T-cell (primary cell): Measurements from ENCODE around the gene PAQR7. TPM values are rescaled to one million over a fixed set of nuclear protein-coding genes. Genes with fewer than 3 reads are reported as not detected.
"Not testable (repeated sequence)": the region's sequence is repeated elsewhere in the genome, so short reads cannot be mapped to it uniquely, and the experiment has no call there.

Source experiments
- ATAC-seq, 4 experiments: fragments of 200-7000 bp in 3 of 4; fragments of 150-1000 bp in 1 of 4; cut with Tn5 transposase; replicated peaks in 1 of 4; 1 replicate in 3 of 4; 2 replicates in 1 of 4; pipeline ENCODE4 v1.10.0; 2021; ENCODE audit warnings: moderate library complexity in 3 of 4, mild to moderate bottlenecking in 2 of 4, moderate number of reproducible peaks in 1 of 4
- CTCF ChIA-PET, 2 donors: fragments of 300-600 bp; sonication (Branson Sonifier 250); formaldehyde crosslinking; loops; one replicate each; lab custom pipeline; 2022; ENCODE audit warnings: antibody characterized with exemption in 2 of 2; lab: Charles Lee
- POLR2A ChIA-PET, 2 donors: fragments of 300-600 bp; sonication (Branson Sonifier 250); formaldehyde crosslinking; loops; one replicate each; lab custom pipeline; 2022; ENCODE audit warnings: antibody characterized with exemption in 2 of 2; lab: Charles Lee
- DNase-seq, 35 experiments: peaks; one replicate each; pipeline versions ENCODE4 v3.0.0 to v3.0.0-alpha.2; 2013 to 2023
- H3K27ac ChIP-seq: one replicate; pipeline ENCODE4 v1.5.1; 2013; ENCODE audit warnings: low read length
- H3K27me3 ChIP-seq, 2 experiments: replicated peaks in 1 of 2; 1 replicate in 1 of 2; 2 replicates in 1 of 2; pipeline versions ENCODE4 v1.6.1 to v1.7.0; 2013; ENCODE audit warnings: low read length in 1 of 2, mixed read lengths in 1 of 2; ENCODE audit not compliant: control insufficient read depth in 2 of 2, insufficient read depth in 2 of 2; ENCODE audit errors: extremely low read depth in 1 of 2
- H3K36me3 ChIP-seq, 2 donors: 1 replicate in 1 of 2; 2 replicates in 1 of 2; pipeline versions ENCODE4 v1.6.1 to v1.7.0; 2013; ENCODE audit warnings: low read length in 1 of 2; ENCODE audit not compliant: control insufficient read depth in 2 of 2, insufficient read depth in 1 of 2; ENCODE audit errors: extremely low read depth in 1 of 2
- H3K4me1 ChIP-seq, 2 experiments: 1 replicate in 1 of 2; 2 replicates in 1 of 2; pipeline versions ENCODE4 v1.6.1 to v1.7.0; 2013; ENCODE audit warnings: low read length in 2 of 2, mixed read lengths in 1 of 2; ENCODE audit not compliant: insufficient read depth in 2 of 2, control insufficient read depth in 1 of 2; ENCODE audit errors: extremely low read depth in 1 of 2
- H3K4me3 ChIP-seq, 2 donors: 1 replicate in 1 of 2; 2 replicates in 1 of 2; pipeline versions ENCODE4 v1.5.1 to v1.7.0; 2013; ENCODE audit warnings: mild to moderate bottlenecking in 2 of 2, low read length in 1 of 2, moderate library complexity in 1 of 2; ENCODE audit not compliant: control insufficient read depth in 1 of 2; ENCODE audit errors: extremely low read depth in 1 of 2
- H3K9me3 ChIP-seq: 2 replicates; pipeline ENCODE4 v1.7.0; 2013
- H3K27ac Mint-ChIP-seq, 2 donors: one replicate each; pipeline ENCODE4 v1.8.0; 2020 to 2021; ENCODE audit warnings: mild to moderate bottlenecking in 2 of 2, mixed read lengths in 2 of 2
- H3K27me3 Mint-ChIP-seq, 2 donors: one replicate each; pipeline ENCODE4 v1.8.0; 2021 to 2022; ENCODE audit warnings: mixed read lengths in 2 of 2
- H3K36me3 Mint-ChIP-seq: one replicate; pipeline ENCODE4 v1.8.0; 2021; ENCODE audit warnings: mixed read lengths
- H3K4me1 Mint-ChIP-seq, 3 donors: one replicate each; pipeline ENCODE4 v1.8.0; 2020 to 2022; ENCODE audit warnings: mixed read lengths in 3 of 3, mild to moderate bottlenecking in 1 of 3
- H3K4me3 Mint-ChIP-seq, 3 donors: one replicate each; pipeline ENCODE4 v1.8.0; 2020 to 2022; ENCODE audit warnings: mild to moderate bottlenecking in 3 of 3, mixed read lengths in 3 of 3, moderate library complexity in 3 of 3
- H3K9me3 Mint-ChIP-seq, 3 donors: one replicate each; pipeline ENCODE4 v1.8.0; 2020 to 2022; ENCODE audit warnings: mixed read lengths in 3 of 3
- WGBS: methylation state at CpG from one replicate; pipeline ENCODE4 v1.1.5; 2013; ENCODE audit warnings: missing lambda C conversion rate; ENCODE audit not compliant: insufficient coverage; 5-methylcytosine and 5-hydroxymethylcytosine counted together
- total RNA-seq, 35 experiments: library from RNA in 6 of 35; stranded (reverse) in 6 of 35; fragments of 120-200 nt in 1 of 35; gene quantifications; one replicate each; pipeline versions ENCODE4 v1.2.1 to v1.2.4 and lab custom pipeline; 2013 to 2026

The PAQR7 gene
- total RNA-seq, 5 donors from 2014 or later (not counting 1 experiment from before 2014, with no cell fraction given), result 1.9 to 3.8 (median 3.0) TPM

- CTCF ChIA-PET, H3K27me3 ChIP-seq: not testable (repeated sequence)
Observed at GRCh38 chr1:25839808-25840207, 35.7 kb downstream of the PAQR7 start.

GRCh38 chr1:25837262-25837875, 38.1 kb downstream of the PAQR7 start:
- Histone ChIP-seq H3K4me1 (peaks cover 3 to 4% of the 10 kb centered on the region in 2 experiments), H3K4me3 (no peak overlapping the region), H3K27me3 (no peaks in the 10 kb centered on the region), H3K27ac (no peak overlapping the region), H3K9me3 (no peaks in the 10 kb centered on the region), H3K36me3 (peaks cover 0 to 18% of the 10 kb centered on the region in 2 donors)
- H3K36me3 Mint-ChIP-seq, result peaks cover 13% of the 10 kb centered on the region
- peaks cover 0 to under 1% (median under 1%) of the 10 kb centered on the region in 3 donors for H3K4me1 Mint-ChIP-seq
- DNase-seq (no peak), ATAC-seq (no peak)
- no CpG with 5 or more reads among the region's 1 CpG for WGBS
- no peak overlapping the region for H3K4me3 Mint-ChIP-seq
- POLR2A ChIA-PET, result no interaction called here
- peaks cover 2 to 8% (median 5%) of the 10 kb centered on the region in 3 donors for H3K9me3 Mint-ChIP-seq
- H3K27me3 Mint-ChIP-seq, result no peaks in the 10 kb centered on the region
- H3K27ac Mint-ChIP-seq, result no peak overlapping the region
- CTCF ChIA-PET, result interaction anchor here in 1 of 2 donors (0.6 kb wide), 1 partner anchor 8 kb away, joined by 3 read pairs; no protein-coding TSS in a partner anchor

More at GRCh38 chr1:25839808-25840207, 35.7 kb downstream of the PAQR7 start:
- H3K4me3 Mint-ChIP-seq, H3K4me1 ChIP-seq, DNase-seq, H3K36me3 Mint-ChIP-seq, H3K27me3 Mint-ChIP-seq, ATAC-seq, H3K4me3 ChIP-seq, H3K4me1 Mint-ChIP-seq, H3K9me3 ChIP-seq, H3K27ac Mint-ChIP-seq, H3K27ac ChIP-seq, H3K36me3 ChIP-seq, H3K9me3 Mint-ChIP-seq: not testable (repeated sequence)
- POLR2A ChIA-PET, result interaction anchor here in 1 of 2 donors (0.9 kb wide), 1 partner anchor 65 kb away, joined by 3 read pairs; no protein-coding TSS in a partner anchor
- 80% methylated on average over 1 of the region's 4 CpGs for WGBS

- H3K4me1 Mint-ChIP-seq, result peaks cover 3 to 6% (median 6%) of the 10 kb centered on the region in 3 donors
- Histone ChIP-seq H3K9me3 (no peaks in the 10 kb centered on the region), H3K4me1 (peaks cover 5 to 10% of the 10 kb centered on the region in 2 experiments), H3K36me3 (peaks cover 0 to 21% of the 10 kb centered on the region in 2 donors), H3K27me3 (no peaks in the 10 kb centered on the region), H3K4me3 (no peak overlapping the region), H3K27ac (no peak overlapping the region)
- ATAC-seq (no peak), DNase-seq (no peak)
- no peaks in the 10 kb centered on the region for H3K27me3 Mint-ChIP-seq
- CTCF ChIA-PET, result interaction anchor here in 1 of 2 donors (0.6 kb wide), 1 partner anchor 9 kb away, joined by 3 read pairs; no protein-coding TSS in a partner anchor
- peaks cover 18% of the 10 kb centered on the region for H3K36me3 Mint-ChIP-seq
- no peak overlapping the region for H3K4me3 Mint-ChIP-seq
- WGBS, result 100% methylated on average over 1 of the region's 3 CpGs
- POLR2A ChIA-PET, result no interaction called here
- H3K27ac Mint-ChIP-seq, result no peak overlapping the region
- peaks cover 2 to 8% (median 5%) of the 10 kb centered on the region in 3 donors for H3K9me3 Mint-ChIP-seq
Observed at GRCh38 chr1:25836695-25837094, 38.8 kb downstream of the PAQR7 start.

GRCh38 chr1:25834894-25835293, 40.6 kb downstream of the PAQR7 start:
- no peak for DNase-seq
- H3K27me3 Mint-ChIP-seq, result no peaks in the 10 kb centered on the region
- no peak overlapping the region for H3K4me3 ChIP-seq
- ATAC-seq, result no peak
- CTCF ChIA-PET, result interaction anchor here (0.6 to 1.0 kb wide), 3 partner anchors 11 to 91 kb away, joined by 3 to 4 read pairs (median 3); partner anchors contain the start of gene MTFR1L (in 1 of the 2)
- H3K27me3 ChIP-seq, result no peaks in the 10 kb centered on the region
- POLR2A ChIA-PET, result interaction anchor here in 1 of 2 donors (0.6 kb wide), 1 partner anchor 262 kb away, joined by 3 read pairs; no protein-coding TSS in a partner anchor
- peaks cover 5 to 14% of the 10 kb centered on the region in 2 experiments for H3K4me1 ChIP-seq
- peaks cover 33% of the 10 kb centered on the region for H3K36me3 Mint-ChIP-seq
- H3K27ac ChIP-seq, result no peak overlapping the region
- H3K9me3 ChIP-seq, result no peaks in the 10 kb centered on the region
- no peak overlapping the region for H3K27ac Mint-ChIP-seq
- H3K36me3 ChIP-seq, result peaks cover 0 to 38% of the 10 kb centered on the region in 2 donors
- H3K4me3 Mint-ChIP-seq, result no peak overlapping the region
- WGBS, result 93% methylated on average over 2 of the region's 3 CpGs
- H3K4me1 Mint-ChIP-seq, result peaks cover 7 to 12% (median 8%) of the 10 kb centered on the region in 3 donors
- H3K9me3 Mint-ChIP-seq, result peaks cover 0 to 1% (median under 1%) of the 10 kb centered on the region in 3 donors

- peaks cover 5 to 14% of the 10 kb centered on the region in 2 experiments for H3K4me1 ChIP-seq
- H3K27me3 ChIP-seq, result no peaks in the 10 kb centered on the region
- ATAC-seq, result no peak
- Mint-ChIP-seq H3K36me3 (peaks cover 48% of the 10 kb centered on the region), H3K9me3 (no peaks in the 10 kb centered on the region), H3K27ac (no peak overlapping the region), H3K4me1 (peaks cover 7 to 12% (median 8%) of the 10 kb centered on the region in 3 donors), H3K4me3 (no peak overlapping the region), H3K27me3 (no peaks in the 10 kb centered on the region)
- no peaks in the 10 kb centered on the region for H3K9me3 ChIP-seq
- WGBS, result 100% methylated on average over 3 of the region's 5 CpGs
- H3K27ac ChIP-seq, result no peak overlapping the region
- no peak for DNase-seq
- POLR2A ChIA-PET, result interaction anchor here in 1 of 2 donors (0.6 kb wide), 1 partner anchor 223 kb away, joined by 3 read pairs; no protein-coding TSS in a partner anchor
- H3K4me3 ChIP-seq, result no peak overlapping the region
- peaks cover 7 to 50% of the 10 kb centered on the region in 2 donors for H3K36me3 ChIP-seq
- CTCF ChIA-PET, result interaction anchor here in 1 of 2 donors (0.6 kb wide), 1 partner anchor 10 kb away, joined by 4 read pairs; no protein-coding TSS in a partner anchor
Observed at GRCh38 chr1:25833158-25833557, 42.4 kb downstream of the PAQR7 start.

- Mint-ChIP-seq H3K4me3 (no peak overlapping the region), H3K36me3 (peaks cover 53% of the 10 kb centered on the region), H3K27ac (peak overlapping the region; percentile 69 to 73), H3K9me3 (no peaks in the 10 kb centered on the region), H3K27me3 (no peaks in the 10 kb centered on the region), H3K4me1 (peaks cover 7 to 12% (median 8%) of the 10 kb centered on the region in 3 donors)
- DNase-seq, result no peak
- Histone ChIP-seq H3K27ac (no peak overlapping the region), H3K27me3 (no peaks in the 10 kb centered on the region), H3K36me3 (peaks cover 9 to 57% of the 10 kb centered on the region in 2 donors), H3K4me3 (no peak overlapping the region), H3K9me3 (no peaks in the 10 kb centered on the region), H3K4me1 (peaks cover 5 to 14% of the 10 kb centered on the region in 2 experiments)
- WGBS, result no CpG with 5 or more reads among the region's 6 CpGs
- no peak for ATAC-seq
- ChIA-PET POLR2A (interaction anchor here in 1 of 2 donors (0.5 kb wide), 1 partner anchor 8 kb away, joined by 3 read pairs; no protein-coding TSS in a partner anchor), CTCF (interaction anchor here in 1 of 2 donors (0.6 kb wide), 1 partner anchor 21 kb away, joined by 3 read pairs; no protein-coding TSS in a partner anchor)
Observed at GRCh38 chr1:25832336-25833037, 43.0 kb downstream of the PAQR7 start.
